DOHH2 (cell line): Measurements from ENCODE around the gene ROR1.

Source experiments
- H3F3A ChIP-seq: fragments of 200-600 bp; sonication (generic), shearing (Covaris generic); 2 replicates; pipeline ENCODE4 v1.6.0; 2016; ENCODE audit warnings: antibody characterized with exemption, mild to moderate bottlenecking; ENCODE audit not compliant: control insufficient read depth, insufficient read depth
- H3K27ac ChIP-seq: fragments of 200-600 bp; sonication (generic); 2 replicates; pipeline ENCODE4 v1.5.1; 2014; ENCODE audit warnings: low read depth, mild to moderate bottlenecking, low read length, moderate library complexity
- H3K27me3 ChIP-seq: fragments of 200-600 bp; sonication (generic); 2 replicates; pipeline ENCODE4 v1.6.1; 2014; ENCODE audit warnings: mild to moderate bottlenecking, low read length, mixed read lengths; ENCODE audit not compliant: control insufficient read depth
- H3K36me3 ChIP-seq: fragments of 200-600 bp; sonication (generic); 2 replicates; pipeline ENCODE4 v1.6.1; 2014; ENCODE audit warnings: mild to moderate bottlenecking, low read length, moderate library complexity, mixed read lengths; ENCODE audit not compliant: control insufficient read depth
- H3K4me1 ChIP-seq: fragments of 200-600 bp; sonication (generic); 2 replicates; pipeline ENCODE4 v1.6.1; 2014; ENCODE audit warnings: mild to moderate bottlenecking, low read length, mixed read lengths; ENCODE audit not compliant: control insufficient read depth
- H3K4me2 ChIP-seq: fragments of 200-600 bp; sonication (generic); 2 replicates; pipeline ENCODE4 v1.6.0; 2014; ENCODE audit warnings: mild to moderate bottlenecking, low read length, moderate library complexity
- H3K4me3 ChIP-seq: fragments of 200-600 bp; sonication (generic); 2 replicates; pipeline ENCODE4 v1.5.1; 2014; ENCODE audit warnings: mild to moderate bottlenecking, low read length, mixed read lengths
- H3K79me2 ChIP-seq: fragments of 200-600 bp; sonication (generic); 2 replicates; pipeline ENCODE4 v1.6.1; 2014; ENCODE audit warnings: mild to moderate bottlenecking, low read length, mixed read lengths; ENCODE audit not compliant: control insufficient read depth
- H3K9me2 ChIP-seq: fragments of 200-600 bp; sonication (generic); replicated peaks from 2 replicates; pipeline ENCODE4 v1.6.1; 2014; ENCODE audit warnings: mild to moderate bottlenecking, low read length, mixed read lengths; ENCODE audit not compliant: control insufficient read depth
- H3K9me3 ChIP-seq: fragments of 200-600 bp; sonication (generic); 2 replicates; pipeline ENCODE4 v1.6.1; 2014; ENCODE audit warnings: antibody characterized with exemption, low read length, mixed read lengths; ENCODE audit not compliant: control insufficient read depth, insufficient read depth
- H4K20me1 ChIP-seq: fragments of 200-600 bp; sonication (generic); 2 replicates; pipeline ENCODE4 v1.6.0; 2014; ENCODE audit warnings: low read depth, mild to moderate bottlenecking, antibody characterized with exemption, low read length, moderate library complexity; ENCODE audit not compliant: control insufficient read depth, insufficient read depth
- EZH2phosphoT487 ChIP-seq: fragments of 200-600 bp; sonication (generic); IDR thresholded peaks from 2 replicates; pipeline ENCODE4 v1.6.1; 2017; ENCODE audit warnings: borderline replicate concordance, mild to moderate bottlenecking, antibody characterized with exemption, low read length, moderate library complexity, mixed read lengths
- TF ChIP-seq, protein P1 (sequence below): fragments of 200-600 bp; sonication (generic); IDR thresholded peaks from one replicate; pipeline ENCODE4 v1.5.1; 2014; ENCODE audit warnings: antibody characterized with exemption, mild to moderate bottlenecking, low read depth, low read length; ENCODE audit not compliant: poor library complexity, severe bottlenecking

Gene ROR1

DNA sequence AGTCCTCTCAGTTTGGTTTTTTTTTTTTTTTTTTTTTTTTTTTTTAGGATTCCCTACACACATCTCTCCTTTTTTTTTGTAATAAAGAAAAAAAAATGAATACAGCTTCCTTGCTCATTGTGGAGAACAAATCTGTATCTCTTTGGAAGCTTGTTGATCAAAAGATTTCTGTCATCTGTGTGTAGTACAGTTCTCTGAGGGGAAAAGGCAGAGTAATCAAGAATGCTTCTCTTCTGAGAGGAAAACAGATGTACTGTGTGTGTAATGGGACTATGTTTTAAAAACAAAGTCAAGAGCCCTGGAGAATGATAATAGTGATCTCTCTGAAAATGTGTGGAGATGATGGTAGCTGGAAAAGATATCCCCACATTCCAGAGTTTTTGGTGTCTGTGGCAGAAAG lies 16.5 kb upstream of the ROR1 start:
- H3K27ac ChIP-seq, result no peak overlapping the region
- H3K79me2 ChIP-seq, result no peaks in the 10 kb centered on the region
- H3F3A ChIP-seq, result no peaks in the 10 kb centered on the region
- TF ChIP-seq EZH2phosphoT487, result no peak
- H4K20me1 ChIP-seq, result no peaks in the 10 kb centered on the region
- no peaks in the 10 kb centered on the region for H3K9me2 ChIP-seq
- H3K9me3 ChIP-seq, result no peaks in the 10 kb centered on the region
- no peaks in the 10 kb centered on the region for H3K27me3 ChIP-seq
- peaks cover 5% of the 10 kb centered on the region; the same call in 1 of the 2 replicates for H3K4me1 ChIP-seq
- H3K4me2 ChIP-seq, result no peak overlapping the region
- no peak overlapping the region for H3K4me3 ChIP-seq
- H3K36me3 ChIP-seq, result no peaks in the 10 kb centered on the region

DNA sequence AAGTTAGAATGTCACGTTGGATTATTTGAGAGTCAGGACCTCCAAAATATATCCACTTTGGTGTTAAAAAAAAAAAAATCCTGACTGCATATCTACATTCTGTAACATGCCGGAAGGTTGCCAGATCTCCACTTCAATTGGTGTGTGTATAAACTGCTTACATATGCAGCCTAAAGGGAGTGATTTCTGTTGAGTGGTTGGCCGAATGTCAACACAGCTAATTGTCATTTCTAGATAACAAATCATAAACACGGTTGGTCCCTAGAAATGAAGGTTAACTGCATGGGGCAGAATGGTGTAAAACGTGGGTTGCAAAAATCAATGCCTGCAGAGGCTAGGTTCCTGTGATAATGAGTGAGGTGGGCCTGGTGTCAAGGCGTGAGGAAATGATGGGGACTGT lies 15.0 kb upstream of the ROR1 start:
- no peaks in the 10 kb centered on the region for H3K9me2 ChIP-seq
- no peaks in the 10 kb centered on the region for H3K36me3 ChIP-seq
- no peaks in the 10 kb centered on the region for H3K27me3 ChIP-seq
- TF ChIP-seq, protein P1, sequence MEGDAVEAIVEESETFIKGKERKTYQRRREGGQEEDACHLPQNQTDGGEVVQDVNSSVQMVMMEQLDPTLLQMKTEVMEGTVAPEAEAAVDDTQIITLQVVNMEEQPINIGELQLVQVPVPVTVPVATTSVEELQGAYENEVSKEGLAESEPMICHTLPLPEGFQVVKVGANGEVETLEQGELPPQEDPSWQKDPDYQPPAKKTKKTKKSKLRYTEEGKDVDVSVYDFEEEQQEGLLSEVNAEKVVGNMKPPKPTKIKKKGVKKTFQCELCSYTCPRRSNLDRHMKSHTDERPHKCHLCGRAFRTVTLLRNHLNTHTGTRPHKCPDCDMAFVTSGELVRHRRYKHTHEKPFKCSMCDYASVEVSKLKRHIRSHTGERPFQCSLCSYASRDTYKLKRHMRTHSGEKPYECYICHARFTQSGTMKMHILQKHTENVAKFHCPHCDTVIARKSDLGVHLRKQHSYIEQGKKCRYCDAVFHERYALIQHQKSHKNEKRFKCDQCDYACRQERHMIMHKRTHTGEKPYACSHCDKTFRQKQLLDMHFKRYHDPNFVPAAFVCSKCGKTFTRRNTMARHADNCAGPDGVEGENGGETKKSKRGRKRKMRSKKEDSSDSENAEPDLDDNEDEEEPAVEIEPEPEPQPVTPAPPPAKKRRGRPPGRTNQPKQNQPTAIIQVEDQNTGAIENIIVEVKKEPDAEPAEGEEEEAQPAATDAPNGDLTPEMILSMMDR, result no peak
- no peak for TF ChIP-seq EZH2phosphoT487
- no peaks in the 10 kb centered on the region for H3F3A ChIP-seq
- no peak overlapping the region for H3K4me2 ChIP-seq
- no peaks in the 10 kb centered on the region for H3K9me3 ChIP-seq
- H3K27ac ChIP-seq, result no peak overlapping the region
- no peaks in the 10 kb centered on the region for H4K20me1 ChIP-seq
- H3K4me3 ChIP-seq, result no peak overlapping the region
- H3K79me2 ChIP-seq, result no peaks in the 10 kb centered on the region
- peaks cover 5% of the 10 kb centered on the region; the same call in 1 of the 2 replicates for H3K4me1 ChIP-seq

DNA sequence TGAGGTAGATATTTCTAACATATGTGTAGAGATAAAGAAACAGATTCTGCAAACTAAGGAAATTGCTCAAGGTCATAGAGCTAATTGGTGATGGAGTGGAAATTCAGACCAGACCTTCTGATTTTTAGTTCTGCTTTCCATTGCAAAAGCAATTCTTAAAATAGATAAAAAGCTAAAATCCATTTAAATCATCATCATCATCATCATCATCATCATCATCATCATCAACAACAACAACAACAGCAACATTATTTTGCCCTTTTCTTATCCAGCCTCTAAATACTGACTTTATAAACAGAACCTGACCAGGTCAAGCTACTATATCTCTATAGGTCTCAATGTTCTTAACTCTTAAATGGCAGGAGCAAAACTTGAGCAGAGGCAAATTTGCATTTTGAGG lies 14.0 kb upstream of the ROR1 start:
- H3K27ac ChIP-seq, result no peak overlapping the region

DNA sequence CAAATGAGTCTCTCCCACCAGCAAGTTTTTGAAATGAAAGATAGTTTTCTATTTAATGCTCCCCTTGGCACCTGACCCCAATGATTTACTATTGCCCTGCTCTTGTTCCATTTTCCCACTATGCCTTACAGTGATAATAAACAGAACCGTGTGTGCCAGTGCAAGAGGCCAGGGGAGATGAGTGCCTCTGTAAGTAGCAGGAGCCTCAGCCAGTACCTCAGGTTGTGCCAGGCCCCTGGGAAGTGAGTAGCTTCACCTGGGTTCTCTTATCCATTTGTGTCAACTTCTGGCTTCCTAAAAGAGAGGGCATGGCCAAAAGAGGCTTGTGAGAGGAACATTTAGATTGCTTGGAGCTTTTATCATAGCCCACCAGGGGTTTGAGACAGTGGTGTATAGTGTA lies 3.4 kb upstream of the ROR1 start:
- Histone ChIP-seq H3K36me3 (no peaks in the 10 kb centered on the region), H3K9me3 (no peaks in the 10 kb centered on the region), H3K27ac (no peak overlapping the region), H3K4me3 (no peak overlapping the region), H3K4me2 (no peak overlapping the region), H3K9me2 (no peaks in the 10 kb centered on the region), H3F3A (no peaks in the 10 kb centered on the region), H3K4me1 (peaks cover 13% of the 10 kb centered on the region), H3K79me2 (no peaks in the 10 kb centered on the region), H3K27me3 (no peaks in the 10 kb centered on the region), H4K20me1 (no peaks in the 10 kb centered on the region)
- no peak for TF ChIP-seq EZH2phosphoT487
- TF ChIP-seq, protein P1, result no peak

More for the DNA sequence above, 14.0 kb upstream of the ROR1 start:
- no peaks in the 10 kb centered on the region for H4K20me1 ChIP-seq
- no peaks in the 10 kb centered on the region for H3K79me2 ChIP-seq
- peaks cover 5% of the 10 kb centered on the region; the same call in 1 of the 2 replicates for H3K4me1 ChIP-seq
- no peaks in the 10 kb centered on the region for H3K9me3 ChIP-seq
- no peak for TF ChIP-seq EZH2phosphoT487
- TF ChIP-seq, protein P1, result no peak
- H3K4me3 ChIP-seq, result no peak overlapping the region
- no peak overlapping the region for H3K4me2 ChIP-seq
- no peaks in the 10 kb centered on the region for H3F3A ChIP-seq
- no peaks in the 10 kb centered on the region for H3K9me2 ChIP-seq
- no peaks in the 10 kb centered on the region for H3K27me3 ChIP-seq
- H3K36me3 ChIP-seq, result no peaks in the 10 kb centered on the region
